PC-3 (cell line): ENCODE results near the gene KLF13.

Source experiments
- CTCF ChIP-seq: fragments of 300-600 bp; sonication (generic); conservative IDR thresholded peaks from 2 replicates; pipeline ENCODE4 v1.5.1; 2017; ENCODE audit warnings: antibody characterized with exemption, low read depth, mild to moderate bottlenecking, low read length
- EZH2phosphoT487 ChIP-seq: fragments of 300-600 bp; sonication (generic); IDR thresholded peaks from 2 replicates; pipeline ENCODE4 v1.6.1; 2018; ENCODE audit warnings: mild to moderate bottlenecking, antibody characterized with exemption, low read length, borderline replicate concordance

- TF ChIP-seq CTCF (no peak), EZH2phosphoT487 (no peak)
These were observed 55.4 kb downstream of the KLF13 start for GRCh38 chr15:31381801-31382712.
